GM23338 (cell line): ENCODE measurements around the gene LHB. TPM values are rescaled to one million over a fixed set of nuclear protein-coding genes. Genes with fewer than 3 reads are reported as not detected.

Source experiments
- ATAC-seq: fragments of 200-7000 bp; cut with Tn5 transposase; 3 replicates; pipeline ENCODE4 v1.9.1; 2020
- DNase-seq: peaks from one replicate; pipeline ENCODE4 v3.0.0-alpha.2; 2015; ENCODE audit warnings: low spot score
- H2AFZ ChIP-seq: fragments of 200-600 bp; sonication (generic); 2 replicates; pipeline ENCODE4 v1.8.0; 2016; ENCODE audit warnings: antibody characterized with exemption, mild to moderate bottlenecking, moderate library complexity
- H3F3A ChIP-seq: fragments of 200-600 bp; sonication (generic); replicated peaks from 2 replicates; pipeline ENCODE4 v1.8.0; 2017; ENCODE audit warnings: antibody characterized with exemption, mixed run types, low read depth
- H3K27ac ChIP-seq: fragments of 200-600 bp; sonication (generic); 2 replicates; pipeline ENCODE4 v1.6.1; 2016; ENCODE audit warnings: low read depth
- H3K27me3 ChIP-seq: fragments of 200-600 bp; sonication (generic); 2 replicates; pipeline ENCODE4 v1.8.0; 2016; ENCODE audit warnings: mild to moderate bottlenecking, mixed run types, moderate library complexity; ENCODE audit not compliant: insufficient read depth
- H3K36me3 ChIP-seq: fragments of 200-600 bp; sonication (generic); 2 replicates; pipeline ENCODE4 v1.8.0; 2016; ENCODE audit warnings: mild to moderate bottlenecking; ENCODE audit not compliant: insufficient read depth
- H3K4me1 ChIP-seq: fragments of 200-600 bp; sonication (generic); 2 replicates; pipeline ENCODE4 v1.8.0; 2016; ENCODE audit warnings: mild to moderate bottlenecking, moderate library complexity; ENCODE audit not compliant: insufficient read depth
- H3K4me2 ChIP-seq: fragments of 200-600 bp; sonication (generic); 2 replicates; pipeline ENCODE4 v1.7.1; 2017; ENCODE audit warnings: mixed run types
- H3K4me3 ChIP-seq: fragments of 200-600 bp; sonication (generic); 2 replicates; pipeline ENCODE4 v1.6.1; 2016; ENCODE audit warnings: mixed run types
- H3K79me2 ChIP-seq: fragments of 200-600 bp; sonication (generic); replicated peaks from 2 replicates; pipeline ENCODE4 v1.8.0; 2017; ENCODE audit warnings: mild to moderate bottlenecking; ENCODE audit not compliant: insufficient read depth
- H3K9me2 ChIP-seq: fragments of 200-600 bp; sonication (generic); 2 replicates; pipeline ENCODE4 v1.8.0; 2017; ENCODE audit not compliant: insufficient read depth
- H4K20me1 ChIP-seq: fragments of 200-600 bp; sonication (generic); replicated peaks from 2 replicates; pipeline ENCODE4 v1.8.0; 2017; ENCODE audit warnings: mild to moderate bottlenecking; ENCODE audit not compliant: insufficient read depth
- H3K27ac Mint-ChIP-seq: 2 replicates; pipeline ENCODE4 v1.8.0; 2020; ENCODE audit warnings: inconsistent platforms, mild to moderate bottlenecking, moderate library complexity, mixed read lengths
- H3K27me3 Mint-ChIP-seq: 3 replicates; pipeline ENCODE4 v1.8.0; 2022; ENCODE audit warnings: low read depth, mild to moderate bottlenecking, moderate library complexity, mixed read lengths, inconsistent platforms; ENCODE audit not compliant: insufficient read depth, poor library complexity
- H3K36me3 Mint-ChIP-seq: 3 replicates; pipeline ENCODE4 v1.8.0; 2021; ENCODE audit warnings: low read depth, mild to moderate bottlenecking, inconsistent platforms, moderate library complexity, mixed read lengths
- H3K4me1 Mint-ChIP-seq: 3 replicates; pipeline ENCODE4 v1.8.0; 2020; ENCODE audit warnings: mild to moderate bottlenecking, inconsistent platforms, mixed read lengths
- H3K4me3 Mint-ChIP-seq: 3 replicates; pipeline ENCODE4 v1.8.0; 2021; ENCODE audit warnings: moderate library complexity, mild to moderate bottlenecking, inconsistent platforms, mixed read lengths
- H3K9me3 Mint-ChIP-seq: 3 replicates; pipeline ENCODE4 v1.8.0; 2020; ENCODE audit warnings: moderate library complexity, mild to moderate bottlenecking, inconsistent platforms, mixed read lengths
- CREB1 ChIP-seq: fragments of 250-450 bp; sonication (Bioruptor Pico); IDR thresholded peaks from 2 replicates; pipeline ENCODE4 v1.5.0; 2020; ENCODE audit warnings: low read depth, mild to moderate bottlenecking, moderate library complexity
- EZH2 ChIP-seq: fragments of 200-600 bp; sonication (generic); IDR thresholded peaks from one replicate; pipeline ENCODE4 v1.8.0; 2017; ENCODE audit warnings: antibody characterized with exemption, mild to moderate bottlenecking, low read depth; ENCODE audit not compliant: unreplicated experiment
- EZH2phosphoT487 ChIP-seq: fragments of 200-600 bp; sonication (generic); IDR thresholded peaks from one replicate; pipeline ENCODE4 v1.8.1; 2018; ENCODE audit warnings: antibody characterized with exemption; ENCODE audit not compliant: unreplicated experiment
- POLR2AphosphoS5 ChIP-seq: IDR thresholded peaks from 2 replicates; pipeline ENCODE4 v1.6.1; 2016; ENCODE audit warnings: antibody characterized with exemption, low read depth
- STAT1 ChIP-seq: IDR thresholded peaks from one replicate; pipeline ENCODE4 v1.6.1; 2016; ENCODE audit warnings: antibody characterized with exemption; ENCODE audit not compliant: unreplicated experiment
- ZNF114 ChIP-seq: fragments of 250-450 bp; sonication (Bioruptor Pico); IDR thresholded peaks from 2 replicates; pipeline ENCODE4 v1.5.0; 2020; ENCODE audit warnings: mild to moderate bottlenecking, moderate library complexity
- ZNF331 ChIP-seq: fragments of 250-450 bp; sonication (Bioruptor Pico); IDR thresholded peaks from 2 replicates; pipeline ENCODE4 v1.5.0; 2020; ENCODE audit warnings: low read depth, mild to moderate bottlenecking, moderate library complexity
- polyA plus RNA-seq: library from polyadenylated mRNA; unstranded; fragments of >200 nt; fragmentation: Nextera tagmentation; extraction: Ambion mirVana; gene quantifications from 2 replicates; pipeline ENCODE4 v1.2.1, GENCODE V29; 2016
- total RNA-seq: library from RNA; depleted of rRNA; stranded (reverse); fragments of >200 nt; shearing (Covaris generic); gene quantifications from 2 replicates; pipeline ENCODE4 v1.2.3, GENCODE V29; 2014
- TF ChIP-seq, protein P1 (sequence below), 2 experiments: fragments of 200-600 bp in 1 of 2; sonication (generic) in 1 of 2; conservative IDR thresholded peaks; 2 replicates each; pipeline versions ENCODE4 v1.5.1 to v1.6.1; 2016 to 2017; ENCODE audit warnings: antibody characterized with exemption in 2 of 2, low read depth in 2 of 2, mild to moderate bottlenecking in 2 of 2, moderate library complexity in 1 of 2
- TF ChIP-seq, protein P2 (sequence below): IDR thresholded peaks from 2 replicates; pipeline ENCODE4 v1.6.1; 2016; ENCODE audit warnings: antibody characterized with exemption
- TF ChIP-seq, protein P3 (sequence below): fragments of 250-450 bp; sonication (Bioruptor Pico); IDR thresholded peaks from 2 replicates; pipeline ENCODE4 v1.5.0; 2020; ENCODE audit warnings: mild to moderate bottlenecking, moderate library complexity

Gene LHB
- total and polyA plus RNA-seq, 2 experiments from 2014 or later, result 0.76 TPM; not detected in 1

- DNase-seq (peak; percentile 64), ATAC-seq (peak; percentile 34)
- H3K9me2 ChIP-seq, result no peaks in the 10 kb centered on the region
- H3K27me3 ChIP-seq, result no peaks in the 10 kb centered on the region
- H3K79me2 ChIP-seq, result peaks cover 48% of the 10 kb centered on the region
- peak overlapping the region; percentile 97 for H3K27ac Mint-ChIP-seq
- 0 out of 2 replicates have a peak, but pooled peaks cover 3% of the 10 kb centered on the region for H3F3A ChIP-seq
- no peaks in the 10 kb centered on the region for H3K9me3 Mint-ChIP-seq
- peak overlapping the region; percentile 98 for H3K4me2 ChIP-seq
- H3K4me3 Mint-ChIP-seq, result peak overlapping the region; percentile 96
- TF ChIP-seq EZH2 (no peak), POLR2AphosphoS5 (no peak), CREB1 (CRISPR knock-in tag) (no peak), EZH2phosphoT487 (no peak), STAT1 (no peak)
- TF ChIP-seq, protein P1, sequence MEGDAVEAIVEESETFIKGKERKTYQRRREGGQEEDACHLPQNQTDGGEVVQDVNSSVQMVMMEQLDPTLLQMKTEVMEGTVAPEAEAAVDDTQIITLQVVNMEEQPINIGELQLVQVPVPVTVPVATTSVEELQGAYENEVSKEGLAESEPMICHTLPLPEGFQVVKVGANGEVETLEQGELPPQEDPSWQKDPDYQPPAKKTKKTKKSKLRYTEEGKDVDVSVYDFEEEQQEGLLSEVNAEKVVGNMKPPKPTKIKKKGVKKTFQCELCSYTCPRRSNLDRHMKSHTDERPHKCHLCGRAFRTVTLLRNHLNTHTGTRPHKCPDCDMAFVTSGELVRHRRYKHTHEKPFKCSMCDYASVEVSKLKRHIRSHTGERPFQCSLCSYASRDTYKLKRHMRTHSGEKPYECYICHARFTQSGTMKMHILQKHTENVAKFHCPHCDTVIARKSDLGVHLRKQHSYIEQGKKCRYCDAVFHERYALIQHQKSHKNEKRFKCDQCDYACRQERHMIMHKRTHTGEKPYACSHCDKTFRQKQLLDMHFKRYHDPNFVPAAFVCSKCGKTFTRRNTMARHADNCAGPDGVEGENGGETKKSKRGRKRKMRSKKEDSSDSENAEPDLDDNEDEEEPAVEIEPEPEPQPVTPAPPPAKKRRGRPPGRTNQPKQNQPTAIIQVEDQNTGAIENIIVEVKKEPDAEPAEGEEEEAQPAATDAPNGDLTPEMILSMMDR (conservative IDR thresholded peaks at IDR 0.05; ENCODE audit: low read depth in 2 of 2), result no peak
- peaks cover 14% of the 10 kb centered on the region for H3K27me3 Mint-ChIP-seq
- peaks cover 34% of the 10 kb centered on the region for H3K36me3 Mint-ChIP-seq
- no peak overlapping the region for H3K27ac ChIP-seq
- peaks cover 24% of the 10 kb centered on the region for H3K4me1 Mint-ChIP-seq
- no peak overlapping the region for H2AFZ ChIP-seq
- H3K36me3 ChIP-seq, result peaks cover 6% of the 10 kb centered on the region
- H3K4me1 ChIP-seq, result peaks cover 13% of the 10 kb centered on the region; the same call in 1 of the 2 replicates
- peaks cover 6% of the 10 kb centered on the region for H4K20me1 ChIP-seq
- H3K4me3 ChIP-seq, result peak overlapping the region; percentile 100
Measured at GRCh38 chr19:48991873-48992580, 24.9 kb downstream of the LHB start.

DNA sequence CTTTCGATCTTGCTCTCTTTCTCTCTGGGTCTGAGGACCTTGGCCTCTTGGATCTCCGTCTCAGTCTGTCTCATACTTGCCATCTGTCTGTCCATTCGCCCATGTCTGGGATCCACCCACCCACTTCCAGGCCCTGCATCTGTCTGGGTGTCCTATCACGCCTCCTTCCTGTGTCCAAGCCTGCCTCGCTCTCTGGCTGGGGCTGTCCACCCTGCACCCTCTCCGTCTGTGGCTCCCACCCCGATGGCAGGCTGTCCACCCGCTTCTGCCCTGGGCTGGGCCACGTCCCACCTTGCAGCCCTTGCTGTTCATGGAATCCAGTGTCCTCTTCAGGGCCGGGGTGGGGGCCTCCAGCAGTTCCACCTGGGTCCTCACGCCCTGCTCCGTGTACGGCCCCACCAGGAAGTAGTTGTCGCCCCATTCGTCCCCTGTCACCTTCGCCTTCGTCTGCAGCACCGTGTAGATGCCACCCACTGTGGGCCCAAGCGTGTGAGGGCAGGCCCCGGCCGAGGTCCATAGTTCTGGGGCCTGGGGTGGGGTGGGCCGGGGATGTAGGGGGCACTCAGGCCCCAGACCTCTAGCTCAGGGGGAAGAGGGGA is 25.8 kb downstream of the LHB start:
- DNase-seq (no peak), ATAC-seq (no peak)
- 0 out of 2 replicates have a peak overlapping the region, but pooled peaks have one; percentile 98 for H3K4me2 ChIP-seq
- no peaks in the 10 kb centered on the region for H3K9me2 ChIP-seq
- peaks cover 14% of the 10 kb centered on the region for H3K27me3 Mint-ChIP-seq
- H3K27ac ChIP-seq, result no peak overlapping the region
- peaks cover 13% of the 10 kb centered on the region; the same call in 1 of the 2 replicates for H3K4me1 ChIP-seq
- H3K4me3 Mint-ChIP-seq, result peak overlapping the region; percentile 42; the same call in 1 of the 3 replicates
- H3K4me3 ChIP-seq, result no peak overlapping the region
- H2AFZ ChIP-seq, result no peak overlapping the region
- H3K36me3 ChIP-seq, result peaks cover 6% of the 10 kb centered on the region
- 0 out of 2 replicates have a peak, but pooled peaks cover 3% of the 10 kb centered on the region for H3F3A ChIP-seq
- H3K4me1 Mint-ChIP-seq, result peaks cover 24% of the 10 kb centered on the region
- peaks cover 6% of the 10 kb centered on the region for H4K20me1 ChIP-seq
- peaks cover 38% of the 10 kb centered on the region for H3K79me2 ChIP-seq
- no peak overlapping the region; the same call in 1 of the 2 replicates for H3K27ac Mint-ChIP-seq
- H3K9me3 Mint-ChIP-seq, result no peaks in the 10 kb centered on the region
- H3K36me3 Mint-ChIP-seq, result peaks cover 36% of the 10 kb centered on the region
- H3K27me3 ChIP-seq, result no peaks in the 10 kb centered on the region
- TF ChIP-seq ZNF331 (CRISPR knock-in tag) (no peak), EZH2 (no peak), ZNF114 (no peak), CREB1 (CRISPR knock-in tag) (no peak)
- TF ChIP-seq, protein P2, sequence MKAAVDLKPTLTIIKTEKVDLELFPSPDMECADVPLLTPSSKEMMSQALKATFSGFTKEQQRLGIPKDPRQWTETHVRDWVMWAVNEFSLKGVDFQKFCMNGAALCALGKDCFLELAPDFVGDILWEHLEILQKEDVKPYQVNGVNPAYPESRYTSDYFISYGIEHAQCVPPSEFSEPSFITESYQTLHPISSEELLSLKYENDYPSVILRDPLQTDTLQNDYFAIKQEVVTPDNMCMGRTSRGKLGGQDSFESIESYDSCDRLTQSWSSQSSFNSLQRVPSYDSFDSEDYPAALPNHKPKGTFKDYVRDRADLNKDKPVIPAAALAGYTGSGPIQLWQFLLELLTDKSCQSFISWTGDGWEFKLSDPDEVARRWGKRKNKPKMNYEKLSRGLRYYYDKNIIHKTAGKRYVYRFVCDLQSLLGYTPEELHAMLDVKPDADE, result no peak
- TF ChIP-seq, protein P3, sequence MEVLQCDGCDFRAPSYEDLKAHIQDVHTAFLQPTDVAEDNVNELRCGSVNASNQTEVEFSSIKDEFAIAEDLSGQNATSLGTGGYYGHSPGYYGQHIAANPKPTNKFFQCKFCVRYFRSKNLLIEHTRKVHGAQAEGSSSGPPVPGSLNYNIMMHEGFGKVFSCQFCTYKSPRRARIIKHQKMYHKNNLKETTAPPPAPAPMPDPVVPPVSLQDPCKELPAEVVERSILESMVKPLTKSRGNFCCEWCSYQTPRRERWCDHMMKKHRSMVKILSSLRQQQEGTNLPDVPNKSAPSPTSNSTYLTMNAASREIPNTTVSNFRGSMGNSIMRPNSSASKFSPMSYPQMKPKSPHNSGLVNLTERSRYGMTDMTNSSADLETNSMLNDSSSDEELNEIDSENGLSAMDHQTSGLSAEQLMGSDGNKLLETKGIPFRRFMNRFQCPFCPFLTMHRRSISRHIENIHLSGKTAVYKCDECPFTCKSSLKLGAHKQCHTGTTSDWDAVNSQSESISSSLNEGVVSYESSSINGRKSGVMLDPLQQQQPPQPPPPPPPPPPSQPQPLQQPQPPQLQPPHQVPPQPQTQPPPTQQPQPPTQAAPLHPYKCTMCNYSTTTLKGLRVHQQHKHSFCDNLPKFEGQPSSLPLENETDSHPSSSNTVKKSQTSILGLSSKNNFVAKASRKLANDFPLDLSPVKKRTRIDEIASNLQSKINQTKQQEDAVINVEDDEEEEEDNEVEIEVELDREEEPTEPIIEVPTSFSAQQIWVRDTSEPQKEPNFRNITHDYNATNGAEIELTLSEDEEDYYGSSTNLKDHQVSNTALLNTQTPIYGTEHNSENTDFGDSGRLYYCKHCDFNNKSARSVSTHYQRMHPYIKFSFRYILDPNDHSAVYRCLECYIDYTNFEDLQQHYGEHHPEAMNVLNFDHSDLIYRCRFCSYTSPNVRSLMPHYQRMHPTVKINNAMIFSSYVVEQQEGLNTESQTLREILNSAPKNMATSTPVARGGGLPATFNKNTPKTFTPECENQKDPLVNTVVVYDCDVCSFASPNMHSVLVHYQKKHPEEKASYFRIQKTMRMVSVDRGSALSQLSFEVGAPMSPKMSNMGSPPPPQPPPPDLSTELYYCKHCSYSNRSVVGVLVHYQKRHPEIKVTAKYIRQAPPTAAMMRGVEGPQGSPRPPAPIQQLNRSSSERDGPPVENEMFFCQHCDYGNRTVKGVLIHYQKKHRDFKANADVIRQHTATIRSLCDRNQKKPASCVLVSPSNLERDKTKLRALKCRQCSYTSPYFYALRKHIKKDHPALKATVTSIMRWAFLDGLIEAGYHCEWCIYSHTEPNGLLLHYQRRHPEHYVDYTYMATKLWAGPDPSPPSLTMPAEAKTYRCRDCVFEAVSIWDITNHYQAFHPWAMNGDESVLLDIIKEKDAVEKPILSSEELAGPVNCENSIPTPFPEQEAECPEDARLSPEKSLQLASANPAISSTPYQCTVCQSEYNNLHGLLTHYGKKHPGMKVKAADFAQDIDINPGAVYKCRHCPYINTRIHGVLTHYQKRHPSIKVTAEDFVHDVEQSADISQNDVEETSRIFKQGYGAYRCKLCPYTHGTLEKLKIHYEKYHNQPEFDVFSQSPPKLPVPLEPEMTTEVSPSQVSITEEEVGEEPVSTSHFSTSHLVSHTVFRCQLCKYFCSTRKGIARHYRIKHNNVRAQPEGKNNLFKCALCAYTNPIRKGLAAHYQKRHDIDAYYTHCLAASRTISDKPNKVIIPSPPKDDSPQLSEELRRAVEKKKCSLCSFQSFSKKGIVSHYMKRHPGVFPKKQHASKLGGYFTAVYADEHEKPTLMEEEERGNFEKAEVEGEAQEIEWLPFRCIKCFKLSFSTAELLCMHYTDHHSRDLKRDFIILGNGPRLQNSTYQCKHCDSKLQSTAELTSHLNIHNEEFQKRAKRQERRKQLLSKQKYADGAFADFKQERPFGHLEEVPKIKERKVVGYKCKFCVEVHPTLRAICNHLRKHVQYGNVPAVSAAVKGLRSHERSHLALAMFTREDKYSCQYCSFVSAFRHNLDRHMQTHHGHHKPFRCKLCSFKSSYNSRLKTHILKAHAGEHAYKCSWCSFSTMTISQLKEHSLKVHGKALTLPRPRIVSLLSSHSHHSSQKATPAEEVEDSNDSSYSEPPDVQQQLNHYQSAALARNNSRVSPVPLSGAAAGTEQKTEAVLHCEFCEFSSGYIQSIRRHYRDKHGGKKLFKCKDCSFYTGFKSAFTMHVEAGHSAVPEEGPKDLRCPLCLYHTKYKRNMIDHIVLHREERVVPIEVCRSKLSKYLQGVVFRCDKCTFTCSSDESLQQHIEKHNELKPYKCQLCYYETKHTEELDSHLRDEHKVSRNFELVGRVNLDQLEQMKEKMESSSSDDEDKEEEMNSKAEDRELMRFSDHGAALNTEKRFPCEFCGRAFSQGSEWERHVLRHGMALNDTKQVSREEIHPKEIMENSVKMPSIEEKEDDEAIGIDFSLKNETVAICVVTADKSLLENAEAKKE (CRISPR knock-in tag), result no peak
